Activated T-cell treated with anti-CD3 and anti-CD28 coated beads for 24 hours (primary cell): ENCODE results near the gene SIAH1.
"Not testable (repeated sequence)": the region's sequence is repeated elsewhere in the genome, so short reads cannot be mapped to it uniquely, and the experiment has no call there.

Experiments
- DNase-seq: peaks from one replicate; pipeline ENCODE4 v3.0.0-alpha.2; 2020; ENCODE audit warnings: low read depth

SIAH1 gene

DNA sequence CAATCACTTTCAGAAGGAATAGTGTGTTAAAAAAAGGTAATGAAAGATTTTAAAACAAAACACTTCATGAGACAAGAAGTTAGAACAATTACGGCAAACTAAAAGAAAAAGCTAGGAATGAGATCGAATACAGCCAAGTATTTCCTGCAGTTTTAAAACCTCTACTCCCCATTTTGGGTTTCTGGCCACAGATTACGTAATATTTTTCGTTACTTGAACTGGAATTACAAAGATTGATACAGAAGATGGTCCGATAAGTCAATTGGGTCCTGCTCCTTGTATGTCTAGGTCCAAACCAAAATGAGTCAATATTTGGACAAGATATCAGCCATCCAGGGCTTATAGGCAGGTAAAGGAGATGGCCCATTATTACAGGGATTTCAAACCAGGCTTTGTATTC is 52.2 kb downstream of the SIAH1 start:
- DNase-seq = no peak

DNA sequence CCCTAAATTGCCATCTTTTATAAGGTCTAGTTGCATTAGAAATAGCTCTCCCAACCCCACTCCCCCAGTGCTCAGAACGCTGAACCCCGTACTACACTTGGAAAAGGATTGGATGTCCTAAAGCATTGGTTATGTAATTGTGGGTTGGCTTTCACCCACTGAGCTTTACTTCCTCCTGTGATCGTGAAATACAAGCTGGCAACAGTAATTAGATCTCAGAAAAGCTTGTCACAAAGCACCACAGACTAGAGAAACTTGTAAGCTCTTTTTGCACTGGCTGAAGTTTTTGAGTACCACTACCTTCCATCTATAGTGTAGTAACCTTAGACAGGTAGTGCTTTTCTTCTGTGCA is 54.4 kb downstream of the SIAH1 start:
- no peak for DNase-seq

DNA sequence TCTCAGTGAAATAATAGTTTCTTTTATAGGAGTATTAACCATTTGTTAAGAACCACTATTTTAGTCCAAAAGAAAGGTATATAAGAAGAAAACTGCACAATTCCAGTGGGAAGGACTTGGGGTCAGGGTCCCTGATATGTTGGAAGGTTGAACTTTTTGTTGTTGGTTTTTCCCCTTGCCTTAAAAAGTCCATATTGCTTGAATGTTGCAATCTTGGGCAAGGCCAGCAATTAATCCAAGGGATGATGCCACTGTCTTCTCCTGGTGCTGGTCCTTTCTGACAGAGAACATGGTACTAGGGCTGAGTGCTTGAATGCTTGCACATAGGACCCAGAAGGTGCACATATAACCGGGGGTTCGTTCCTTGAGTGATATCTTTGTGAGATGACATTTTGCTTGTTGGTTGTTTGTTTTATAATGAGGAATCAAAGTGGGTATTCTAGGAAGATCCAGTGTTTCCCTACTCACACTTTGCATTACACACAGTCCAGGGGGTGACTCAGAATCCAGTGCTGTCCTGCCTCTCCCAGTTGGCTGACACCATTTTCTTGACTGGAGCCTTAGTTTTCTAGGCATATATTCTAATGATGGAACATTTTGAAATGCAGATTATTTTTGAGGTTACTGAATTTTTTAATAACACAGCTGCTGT is 54.9 kb downstream of the SIAH1 start:
- no peak for DNase-seq

DNA sequence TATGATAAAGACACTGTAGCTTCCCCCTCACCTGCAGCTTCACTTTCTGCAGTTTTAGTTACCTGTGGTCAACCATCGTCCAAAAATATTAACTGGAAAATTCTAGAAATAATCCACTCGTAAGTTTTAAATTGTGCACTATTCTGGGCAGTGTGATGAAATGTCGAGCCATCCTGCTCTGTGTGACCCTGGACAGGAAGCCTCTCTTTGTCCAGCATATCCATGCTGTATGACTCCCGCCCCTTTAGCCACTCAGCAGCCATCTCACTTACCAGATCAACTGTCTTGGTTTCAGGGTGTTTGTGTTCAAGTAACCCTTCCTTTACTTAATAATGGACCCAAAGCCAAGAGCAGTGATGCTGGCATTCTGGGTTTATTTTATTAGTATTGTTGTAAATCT is 56.1 kb downstream of the SIAH1 start:
- no peak for DNase-seq

DNA sequence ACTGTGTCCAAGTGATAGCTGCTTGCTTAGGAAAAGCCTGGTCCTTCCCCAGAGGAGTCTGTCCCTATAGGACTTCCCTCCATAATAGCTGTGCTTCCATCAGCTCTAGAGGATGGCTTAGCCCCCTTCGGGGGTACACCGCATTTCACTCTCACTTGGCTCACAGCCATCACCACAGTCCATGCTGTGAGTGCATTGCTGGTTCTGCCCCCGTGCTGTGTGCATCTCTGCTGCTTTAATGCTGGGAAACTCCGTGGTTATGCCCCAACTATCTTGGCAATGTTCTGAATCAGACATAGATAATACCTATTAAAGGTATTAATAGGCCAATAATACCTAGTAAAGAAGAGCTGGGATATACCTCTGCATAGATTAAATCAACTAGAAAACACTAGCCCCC is 58.3 kb downstream of the SIAH1 start:
- DNase-seq = no peak

DNA sequence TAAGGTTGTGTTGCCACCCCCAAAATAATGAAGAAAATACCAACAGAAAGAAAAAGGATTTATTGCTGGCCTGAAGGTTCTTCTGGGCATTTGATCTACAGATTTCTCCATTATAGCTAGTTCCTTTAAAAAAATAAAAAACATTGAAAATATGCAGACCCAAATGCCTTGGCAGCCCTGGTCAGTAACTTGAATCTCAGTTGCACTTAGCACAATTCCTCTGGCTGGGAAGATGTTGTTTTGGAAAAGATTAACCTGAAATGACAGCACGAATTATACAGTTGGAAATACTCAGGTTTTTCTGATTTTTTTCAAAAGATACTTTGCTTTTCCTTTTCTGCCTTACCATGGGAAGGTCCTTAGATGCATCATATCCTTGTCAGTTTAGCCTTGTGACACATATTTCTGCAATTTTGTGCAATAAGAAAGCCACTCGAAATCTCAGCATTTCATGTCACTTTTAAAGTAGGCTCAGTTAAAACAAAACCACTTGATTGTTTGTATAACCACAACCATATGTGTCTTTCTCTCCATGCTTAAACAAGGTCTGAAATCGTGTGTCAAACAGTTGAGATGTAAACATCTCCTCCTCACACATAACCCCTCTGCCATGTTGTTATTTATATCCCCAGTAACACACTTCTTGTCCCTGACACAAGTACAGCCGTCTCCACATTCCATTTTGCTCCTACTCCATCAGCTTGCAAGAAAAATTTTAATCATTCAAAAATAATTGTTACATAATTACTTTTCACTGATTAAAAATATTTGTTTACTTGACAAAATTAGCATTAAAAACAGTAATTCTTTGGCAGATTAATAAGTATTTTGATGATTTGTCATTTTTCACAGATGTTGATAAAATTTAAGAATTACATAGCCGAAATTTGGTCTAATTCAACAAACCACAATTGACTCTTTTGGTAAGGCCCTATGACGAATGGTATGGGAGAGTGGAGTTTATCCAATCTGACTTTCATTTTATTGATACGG is 61.1 kb downstream of the SIAH1 start:
- DNase-seq = no peak

DNA sequence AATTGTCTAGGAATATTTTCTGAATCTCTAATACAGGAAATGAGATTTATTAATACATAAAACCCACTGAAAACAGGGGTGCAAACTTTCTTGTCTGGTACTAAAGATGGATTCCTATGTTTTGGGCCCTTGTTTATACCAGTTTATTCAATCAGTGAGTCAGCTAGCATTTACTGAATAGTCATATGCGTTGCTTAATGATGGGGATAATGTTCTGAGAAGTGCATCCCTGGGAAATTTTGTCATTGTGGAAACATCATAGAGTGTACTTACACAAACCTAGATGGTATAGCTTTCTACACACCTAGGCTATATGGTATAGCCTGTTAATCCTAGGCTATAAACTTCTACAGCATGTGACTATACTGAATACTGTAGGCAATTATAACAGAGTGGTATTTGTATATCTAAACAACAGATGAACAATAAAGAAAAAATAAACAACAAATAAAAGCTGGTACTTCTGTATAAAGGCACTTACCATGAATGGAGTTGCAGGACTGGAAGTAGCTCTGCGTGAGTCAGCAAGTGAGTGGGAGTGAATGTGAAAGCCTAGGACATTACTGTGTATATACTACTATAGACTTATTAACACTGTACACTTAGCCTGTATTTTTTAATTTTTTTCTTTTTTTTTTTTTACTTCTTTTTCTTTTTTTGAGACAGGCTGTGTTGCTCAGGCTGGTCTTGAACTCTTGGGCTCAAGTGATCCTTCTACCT is 63.7 kb downstream of the SIAH1 start:
- DNase-seq = no peak

DNA sequence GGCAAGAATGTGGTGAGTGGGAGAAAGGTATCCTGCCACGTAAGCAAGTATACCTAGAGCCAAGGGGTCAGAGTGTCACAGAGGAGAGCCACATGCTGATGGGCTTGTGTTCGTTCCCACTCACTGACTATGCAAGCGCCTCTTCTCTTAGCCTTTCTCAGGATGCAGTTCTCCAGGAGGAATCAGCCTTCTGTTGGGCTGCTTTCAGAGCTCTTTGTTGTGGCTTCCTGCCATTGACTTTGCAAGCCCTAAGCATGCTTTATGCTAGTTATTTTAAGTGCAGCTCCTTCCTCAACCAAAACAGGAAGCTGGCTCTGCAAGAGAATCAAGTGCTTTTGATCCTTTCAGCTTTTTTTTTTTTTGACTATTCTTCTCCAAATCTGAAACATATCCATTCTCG is 66.6 kb downstream of the SIAH1 start:
- DNase-seq = no peak

DNA sequence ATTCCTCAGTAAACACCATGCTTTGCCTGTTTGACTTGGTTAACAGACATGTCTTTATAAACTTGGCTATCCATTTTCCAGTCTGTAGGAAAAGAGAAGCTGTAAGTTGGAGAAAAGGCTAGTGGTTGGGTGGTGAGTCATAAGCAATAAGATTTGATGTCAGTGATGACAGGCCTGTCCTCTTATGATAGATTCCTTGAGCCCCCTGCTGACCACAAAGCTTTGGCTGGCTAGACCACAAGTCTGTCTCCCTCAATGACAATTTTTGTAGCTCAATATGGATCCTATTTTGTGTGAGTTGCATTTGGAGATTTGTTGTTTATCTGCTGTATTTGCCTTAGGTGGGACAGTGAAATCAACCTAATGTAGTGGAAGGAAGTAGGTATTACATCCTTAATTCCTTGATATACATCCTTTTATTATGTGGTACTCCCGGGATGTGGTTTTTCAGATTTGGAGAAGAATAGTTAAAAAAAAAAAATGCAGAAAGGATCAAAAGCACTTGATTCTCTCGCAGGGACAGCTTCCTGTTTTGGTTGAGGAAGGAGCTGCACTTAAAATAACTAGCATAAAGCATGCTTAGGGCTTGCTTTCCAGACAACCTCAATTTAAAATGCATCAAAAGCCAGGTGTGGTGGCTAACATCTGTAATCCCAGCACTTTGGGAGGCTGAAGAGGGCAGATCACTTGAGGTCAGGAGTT is 67.4 kb downstream of the SIAH1 start:
- DNase-seq = no peak

DNA sequence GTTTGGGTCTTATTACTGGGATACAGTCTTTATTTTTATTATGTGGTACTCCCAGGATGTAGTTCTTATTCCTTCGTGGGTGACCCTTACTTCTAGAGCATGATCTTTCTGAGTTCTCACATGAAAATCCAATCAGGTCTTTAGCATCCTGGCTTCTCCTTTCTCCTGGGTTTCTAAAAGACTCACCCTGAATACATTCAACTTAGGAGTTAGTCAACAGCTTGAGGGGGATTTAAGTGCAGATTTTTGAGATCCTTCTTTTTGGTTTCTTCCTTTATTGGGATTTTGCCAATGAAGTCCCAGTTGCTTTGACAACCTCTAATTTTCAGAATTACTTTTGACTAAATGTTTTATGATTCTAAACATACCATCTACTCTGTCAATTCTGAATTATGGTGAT is 68.2 kb downstream of the SIAH1 start:
- no peak for DNase-seq

DNA sequence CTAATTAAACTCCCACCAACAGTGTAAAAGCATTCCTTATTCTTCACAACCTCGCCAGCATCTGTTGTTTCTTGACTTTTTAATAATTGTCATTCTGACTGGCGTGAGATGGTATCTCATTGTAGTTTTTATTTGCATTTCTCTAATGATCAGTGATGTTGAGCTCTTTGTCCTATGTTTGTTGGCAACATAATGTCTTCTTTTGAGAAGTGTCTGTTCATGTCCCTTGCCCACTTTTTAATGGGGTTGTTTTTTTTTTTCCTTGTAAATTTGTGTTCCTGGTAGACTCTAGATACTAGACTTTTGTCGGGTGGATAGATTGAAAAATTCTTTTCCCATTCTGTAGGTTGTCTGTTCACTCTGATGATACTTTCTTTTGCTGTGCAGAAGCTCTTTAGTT is 71.3 kb downstream of the SIAH1 start:
- not testable (repeated sequence) for DNase-seq

DNA sequence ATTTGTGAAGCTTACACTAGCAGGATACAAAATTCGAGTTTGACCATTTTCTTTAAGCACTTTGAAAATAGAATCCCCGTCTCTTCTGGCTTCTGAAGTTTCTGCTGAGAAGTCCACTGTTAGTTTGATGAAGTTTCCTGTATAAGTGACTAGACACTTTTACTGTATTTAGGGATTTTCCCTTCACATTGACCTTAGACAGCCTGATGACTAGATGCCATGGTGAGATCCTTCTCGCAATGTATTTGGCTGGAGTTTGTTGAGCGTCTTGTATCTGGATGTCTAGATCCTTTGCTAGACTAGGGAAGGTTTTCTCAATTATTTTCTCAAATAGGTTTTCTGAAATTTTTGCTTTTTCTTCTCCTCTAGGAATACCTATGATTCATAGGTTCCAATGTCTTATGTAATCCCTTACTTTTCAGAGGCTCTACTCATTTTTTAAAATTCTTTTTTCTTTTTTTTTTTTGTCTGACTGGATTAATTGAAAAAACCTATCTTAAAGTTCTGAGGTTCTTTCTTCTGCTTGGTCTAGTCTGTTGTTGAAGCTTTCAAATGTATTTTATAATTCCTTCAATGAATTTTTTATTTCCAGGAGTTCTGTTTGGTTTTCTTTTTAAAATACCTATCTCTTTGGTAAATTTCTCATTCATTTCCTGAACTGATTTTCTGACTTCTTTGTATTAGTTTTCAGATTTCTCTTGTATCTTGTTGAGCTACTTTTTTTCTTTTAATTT is 74.1 kb downstream of the SIAH1 start:
- no peak for DNase-seq
